GM04503 (cell line): ENCODE data around the gene YARS1.

Experiments
- DNase-seq: peaks from one replicate; pipeline ENCODE4 v3.0.0-alpha.2; 2012; ENCODE audit warnings: low read depth

Gene YARS1

GRCh38 chr1:32779242-32779641, 37.9 kb downstream of the YARS1 start:
- DNase-seq = no peak

- DNase-seq = no peak
Measured at GRCh38 chr1:32775640-32776337, 41.4 kb downstream of the YARS1 start.

- no peak for DNase-seq
Measured at GRCh38 chr1:32774950-32775634, 42.1 kb downstream of the YARS1 start.

GRCh38 chr1:32774464-32774808, 42.7 kb downstream of the YARS1 start:
- DNase-seq = no peak

GRCh38 chr1:32773764-32774463, 43.2 kb downstream of the YARS1 start:
- no peak for DNase-seq

- DNase-seq = no peak
Measured at GRCh38 chr1:32773018-32773763, 44.0 kb downstream of the YARS1 start.

- DNase-seq = no peak
Measured at GRCh38 chr1:32772281-32773017, 44.7 kb downstream of the YARS1 start.

GRCh38 chr1:32771561-32772280, 45.4 kb downstream of the YARS1 start:
- no peak for DNase-seq

GRCh38 chr1:32770741-32771548, 46.2 kb downstream of the YARS1 start:
- no peak for DNase-seq

GRCh38 chr1:32770221-32770731, 46.9 kb downstream of the YARS1 start:
- no peak for DNase-seq

GRCh38 chr1:32769524-32770220, 47.5 kb downstream of the YARS1 start:
- no peak for DNase-seq

- no peak for DNase-seq
Measured at GRCh38 chr1:32768110-32768850, 48.9 kb downstream of the YARS1 start.

- DNase-seq = no peak
Measured at GRCh38 chr1:32767641-32768040, 49.5 kb downstream of the YARS1 start.

- DNase-seq = no peak
Measured at GRCh38 chr1:32767156-32767555, 50.0 kb downstream of the YARS1 start.

GRCh38 chr1:32766328-32766972, 50.7 kb downstream of the YARS1 start:
- no peak for DNase-seq

GRCh38 chr1:32765570-32766327, 51.4 kb downstream of the YARS1 start:
- DNase-seq = no peak

- no peak for DNase-seq
Measured at GRCh38 chr1:32764826-32765569, 52.2 kb downstream of the YARS1 start.
